ENCODE measurements around the gene GCSH.

DNA sequence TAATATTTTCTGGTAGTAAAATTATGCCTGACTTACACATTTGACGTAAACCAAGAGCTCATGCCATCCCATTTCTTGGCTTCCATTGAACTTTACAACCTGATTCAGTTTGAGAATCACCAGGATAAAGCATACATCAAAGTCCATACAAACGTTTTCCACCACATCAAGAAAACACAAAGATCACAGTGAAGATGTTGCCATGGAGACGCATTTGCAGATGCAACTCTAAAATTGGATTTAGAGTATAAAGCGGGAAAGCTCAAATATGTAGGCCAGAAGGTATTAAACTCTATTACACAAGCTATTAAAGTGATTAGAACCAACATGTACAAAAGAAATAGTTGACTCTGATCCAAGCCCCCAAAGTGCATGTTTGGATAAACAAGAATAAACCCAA is 29.5 kb downstream of the GCSH start:
- TF ChIP-seq, protein P1, sequence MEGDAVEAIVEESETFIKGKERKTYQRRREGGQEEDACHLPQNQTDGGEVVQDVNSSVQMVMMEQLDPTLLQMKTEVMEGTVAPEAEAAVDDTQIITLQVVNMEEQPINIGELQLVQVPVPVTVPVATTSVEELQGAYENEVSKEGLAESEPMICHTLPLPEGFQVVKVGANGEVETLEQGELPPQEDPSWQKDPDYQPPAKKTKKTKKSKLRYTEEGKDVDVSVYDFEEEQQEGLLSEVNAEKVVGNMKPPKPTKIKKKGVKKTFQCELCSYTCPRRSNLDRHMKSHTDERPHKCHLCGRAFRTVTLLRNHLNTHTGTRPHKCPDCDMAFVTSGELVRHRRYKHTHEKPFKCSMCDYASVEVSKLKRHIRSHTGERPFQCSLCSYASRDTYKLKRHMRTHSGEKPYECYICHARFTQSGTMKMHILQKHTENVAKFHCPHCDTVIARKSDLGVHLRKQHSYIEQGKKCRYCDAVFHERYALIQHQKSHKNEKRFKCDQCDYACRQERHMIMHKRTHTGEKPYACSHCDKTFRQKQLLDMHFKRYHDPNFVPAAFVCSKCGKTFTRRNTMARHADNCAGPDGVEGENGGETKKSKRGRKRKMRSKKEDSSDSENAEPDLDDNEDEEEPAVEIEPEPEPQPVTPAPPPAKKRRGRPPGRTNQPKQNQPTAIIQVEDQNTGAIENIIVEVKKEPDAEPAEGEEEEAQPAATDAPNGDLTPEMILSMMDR (IDR thresholded peaks at IDR 0.05) = no peak
- no peak for TF ChIP-seq POLR2A (IDR thresholded peaks at IDR 0.05; ENCODE audit: low read length)
- TF ChIP-seq EHMT2 (IDR thresholded peaks at IDR 0.05; ENCODE audit: low read depth) = no peak
- no peak for TF ChIP-seq BHLHE40 (IDR thresholded peaks at IDR 0.05; ENCODE audit: low read depth, low read length)
- no peak for TF ChIP-seq RCOR1 (IDR thresholded peaks at IDR 0.05; ENCODE audit: low read depth, low read length)
